Left renal cortex interstitium (tissue), 4 donors: ENCODE data around the gene SIAH2. TPM values are rescaled to one million over a fixed set of nuclear protein-coding genes. Genes with fewer than 3 reads are reported as not detected.

Experiments
- DNase-seq, 4 donors: peaks; one replicate each; pipeline ENCODE4 v3.0.0-alpha.2; 2013; ENCODE audit warnings: low read depth in 4 of 4, low spot score in 2 of 4, missing footprints in 1 of 4
- polyA plus RNA-seq, 4 donors: library from polyadenylated mRNA; unstranded; fragments of 120-200 nt; gene quantifications; one replicate each; pipeline ENCODE4 v1.2.1, GENCODE V29; 2013; ENCODE audit not compliant: insufficient read length in 4 of 4

The SIAH2 gene
- polyA plus RNA-seq, 4 donors, result 16.8 to 20.2 (median 18.8) TPM

GRCh38 chr3:150751781-150752263 lies 11.1 kb downstream of the SIAH2 start:
- no peak for DNase-seq

GRCh38 chr3:150749255-150749654 lies 13.7 kb downstream of the SIAH2 start:
- no peak for DNase-seq

DNA sequence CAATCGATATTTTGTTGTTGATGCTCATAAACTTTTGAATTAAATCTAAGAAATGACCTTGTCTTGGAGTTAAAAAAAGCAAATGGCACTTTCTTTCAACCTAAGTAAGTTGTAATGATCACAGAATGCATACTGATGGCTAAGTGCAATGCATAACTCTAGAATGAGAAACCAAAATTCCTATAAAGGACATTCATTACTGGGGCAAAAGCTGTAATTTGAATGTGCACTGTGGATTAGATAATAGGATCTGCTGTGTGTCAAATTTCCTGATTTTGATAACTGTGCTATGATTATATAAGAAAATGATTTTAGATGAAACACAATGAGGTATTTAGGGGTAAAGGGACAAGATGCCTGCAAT lies 14.3 kb downstream of the SIAH2 start:
- no peak for DNase-seq

- DNase-seq, result no peak
Observed at GRCh38 chr3:150747886-150748683, 14.9 kb downstream of the SIAH2 start.

DNA sequence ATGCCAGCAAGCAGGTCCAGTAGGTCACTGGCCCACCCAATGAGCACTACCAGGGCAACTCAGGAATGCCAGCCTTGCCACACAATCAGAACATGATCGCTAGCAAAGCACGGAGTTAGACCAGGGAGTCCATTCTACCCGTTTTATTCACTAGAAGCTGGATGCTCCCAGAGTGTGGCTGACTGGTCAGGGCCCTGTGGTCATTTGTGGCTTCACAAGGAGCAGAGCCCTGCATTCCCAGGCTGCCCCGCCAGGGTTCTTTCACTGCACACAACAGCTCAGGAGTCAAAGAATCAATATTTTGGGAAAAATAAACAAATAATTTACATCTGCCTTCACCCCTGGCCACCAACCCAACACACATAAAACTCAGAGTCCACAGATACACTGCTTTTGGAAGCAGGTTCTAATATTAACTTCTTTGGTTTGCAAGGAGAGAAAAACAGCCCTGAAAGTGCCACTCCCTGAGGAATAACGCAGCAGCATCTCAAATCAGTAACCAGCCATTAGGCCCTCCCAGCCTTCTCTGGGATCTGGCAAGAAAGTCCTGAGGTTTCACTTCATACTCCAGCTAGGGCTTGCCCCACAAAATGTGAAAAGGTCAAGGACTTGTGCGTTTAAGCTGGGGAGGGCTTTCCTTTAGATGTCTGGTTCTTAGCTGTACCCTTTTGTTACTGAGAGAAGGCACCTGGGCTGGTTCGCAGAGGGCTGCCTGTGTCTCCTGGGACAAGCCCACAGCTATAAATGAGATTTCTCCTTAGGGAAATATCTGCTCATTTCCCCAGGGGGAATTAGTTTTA lies 16.0 kb downstream of the SIAH2 start:
- no peak for DNase-seq

GRCh38 chr3:150745832-150746231 lies 17.1 kb downstream of the SIAH2 start:
- no peak for DNase-seq

GRCh38 chr3:150744919-150745211 lies 18.1 kb downstream of the SIAH2 start:
- DNase-seq, result no peak

DNA sequence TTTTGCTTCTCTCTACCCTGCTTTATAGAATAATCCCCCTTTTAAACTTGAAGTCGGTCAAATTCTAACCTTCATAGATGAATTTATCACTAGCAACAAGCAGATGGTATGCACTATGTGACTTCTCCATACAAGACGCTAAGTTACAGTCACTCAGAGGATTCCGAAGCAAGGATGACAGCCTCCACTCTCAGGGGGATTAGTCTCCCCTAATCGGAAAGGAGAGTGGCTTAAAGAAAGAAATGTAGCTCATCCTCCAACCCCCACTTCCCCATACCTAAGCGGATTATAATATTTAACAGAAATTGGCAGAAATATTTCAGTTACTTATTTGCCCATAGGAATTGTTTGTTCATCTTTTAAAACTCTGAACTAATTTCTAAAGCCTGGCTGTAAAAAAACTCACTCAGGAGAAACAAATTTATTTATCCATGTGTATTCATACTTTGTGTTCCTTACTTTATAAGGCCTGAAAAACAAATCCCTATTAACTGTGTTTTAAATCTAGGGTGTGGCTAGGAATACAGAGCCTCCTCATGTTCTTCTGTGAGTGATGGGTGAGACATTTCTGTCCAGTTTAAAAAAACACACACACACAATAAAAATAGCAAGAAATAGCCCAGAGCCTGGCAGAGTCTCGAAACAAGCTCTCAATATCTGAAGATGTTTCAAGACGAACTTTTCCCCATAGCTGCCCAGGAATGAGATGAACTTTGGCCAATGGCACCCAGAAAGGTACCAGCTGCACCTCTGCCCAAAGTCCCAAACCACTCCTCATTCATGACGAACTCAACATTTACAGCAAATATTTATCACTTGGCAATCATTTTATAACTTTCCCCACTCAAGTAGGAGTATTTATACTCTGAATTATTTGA lies 18.7 kb downstream of the SIAH2 start:
- DNase-seq, result no peak

GRCh38 chr3:150743508-150743907 lies 19.5 kb downstream of the SIAH2 start:
- DNase-seq, result no peak

- DNase-seq, result no peak
Observed at GRCh38 chr3:150742679-150743078, 20.3 kb downstream of the SIAH2 start.

GRCh38 chr3:150742141-150742523 lies 20.8 kb downstream of the SIAH2 start:
- no peak for DNase-seq

GRCh38 chr3:150741497-150742140 lies 21.4 kb downstream of the SIAH2 start:
- DNase-seq, result no peak

- no peak for DNase-seq
Observed at GRCh38 chr3:150740733-150741496, 22.1 kb downstream of the SIAH2 start.

GRCh38 chr3:150739877-150740645 lies 22.9 kb downstream of the SIAH2 start:
- DNase-seq, result no peak

- no peak for DNase-seq
Observed at GRCh38 chr3:150739200-150739863, 23.6 kb downstream of the SIAH2 start.

DNA sequence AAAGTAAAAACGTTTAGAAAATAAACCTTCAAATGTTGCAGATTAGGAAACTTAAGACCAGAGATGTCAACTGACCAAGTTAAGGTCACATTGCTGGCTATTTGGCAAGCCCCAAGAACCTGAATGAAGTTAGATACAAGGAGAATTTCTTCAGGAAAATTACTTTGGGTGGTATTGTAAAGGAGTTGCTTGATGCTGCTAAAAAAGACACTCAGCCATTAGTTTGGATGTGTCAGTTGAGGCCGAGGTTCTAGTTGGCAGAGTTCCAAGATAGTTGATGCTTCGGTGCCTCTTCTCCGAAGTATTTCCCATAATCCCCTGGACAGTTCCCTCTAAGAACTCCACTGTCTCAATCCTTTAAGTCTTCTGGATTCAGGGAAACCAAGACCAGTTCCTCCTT lies 24.3 kb downstream of the SIAH2 start:
- no peak for DNase-seq

GRCh38 chr3:150737874-150738679 lies 24.9 kb downstream of the SIAH2 start:
- no peak for DNase-seq
